GM21528 (cell line): ENCODE results near the gene RCN2.
"Not testable (repeated sequence)": the region's sequence is repeated elsewhere in the genome, so short reads cannot be mapped to it uniquely, and the experiment has no call there.

ENCODE experiments used
- ATAC-seq: cut with Tn5 transposase; IDR thresholded peaks from one replicate; pipeline ENCODE4 v1.9.1; 2021; ENCODE audit warnings: mild to moderate bottlenecking, moderate library complexity; ENCODE audit not compliant: unreplicated experiment, low FRiP score

The RCN2 gene

GRCh38 chr15:76931397-76932134, at the start of gene RCN2:
TSS of gene RCN2 (plus strand) at chr15:76931749. CDS start at chr15:76931842, 93 bp downstream.
- peak; percentile 98 for ATAC-seq

- no peak for ATAC-seq
Observed at GRCh38 chr15:76885212-76885611, 46.3 kb upstream of the RCN2 start.

- not testable (repeated sequence) for ATAC-seq
Observed at GRCh38 chr15:76887280-76888141, 44.0 kb upstream of the RCN2 start.

- ATAC-seq = not testable (repeated sequence)
Observed at GRCh38 chr15:76892836-76893235, 38.7 kb upstream of the RCN2 start.

- no peak for ATAC-seq
Observed at GRCh38 chr15:76894174-76894573, 37.4 kb upstream of the RCN2 start.

GRCh38 chr15:76898102-76898501, 33.4 kb upstream of the RCN2 start:
- ATAC-seq = no peak

- not testable (repeated sequence) for ATAC-seq
Observed at GRCh38 chr15:76899176-76899930, 32.2 kb upstream of the RCN2 start.

- ATAC-seq = not testable (repeated sequence)
Observed at GRCh38 chr15:76899931-76900310, 31.6 kb upstream of the RCN2 start.

GRCh38 chr15:76901965-76902364, 29.6 kb upstream of the RCN2 start:
- no peak for ATAC-seq

GRCh38 chr15:76903251-76903681, 28.3 kb upstream of the RCN2 start:
- no peak for ATAC-seq

- peak; percentile 14 for ATAC-seq
Observed at GRCh38 chr15:76904461-76905012, 27.0 kb upstream of the RCN2 start.

- peak; percentile 81 for ATAC-seq
Observed at GRCh38 chr15:76905013-76905839, 26.3 kb upstream of the RCN2 start, which contains the start of gene SCAPER. TSS of gene SCAPER (minus strand) at chr15:76905340. CDS start at chr15:76883817, 21,523 bp downstream.

- no peak for ATAC-seq
Observed at GRCh38 chr15:76905855-76906254, 25.7 kb upstream of the RCN2 start.

GRCh38 chr15:76912430-76912829, 19.1 kb upstream of the RCN2 start:
- ATAC-seq = no peak

- no peak for ATAC-seq
Observed at GRCh38 chr15:76913737-76914136, 17.8 kb upstream of the RCN2 start.

GRCh38 chr15:76916369-76916768, 15.2 kb upstream of the RCN2 start:
- ATAC-seq = no peak

GRCh38 chr15:76928201-76928600, 3.3 kb upstream of the RCN2 start:
- no peak for ATAC-seq

- no peak for ATAC-seq
Observed at GRCh38 chr15:76929011-76929760, 2.4 kb upstream of the RCN2 start.
